Measurements from ENCODE around the gene AQP2. TPM values are rescaled to one million over a fixed set of nuclear protein-coding genes. Genes with fewer than 3 reads are reported as not detected.

Gene AQP2
- total RNA-seq, 4 donors from 2014 or later: not detected

DNA sequence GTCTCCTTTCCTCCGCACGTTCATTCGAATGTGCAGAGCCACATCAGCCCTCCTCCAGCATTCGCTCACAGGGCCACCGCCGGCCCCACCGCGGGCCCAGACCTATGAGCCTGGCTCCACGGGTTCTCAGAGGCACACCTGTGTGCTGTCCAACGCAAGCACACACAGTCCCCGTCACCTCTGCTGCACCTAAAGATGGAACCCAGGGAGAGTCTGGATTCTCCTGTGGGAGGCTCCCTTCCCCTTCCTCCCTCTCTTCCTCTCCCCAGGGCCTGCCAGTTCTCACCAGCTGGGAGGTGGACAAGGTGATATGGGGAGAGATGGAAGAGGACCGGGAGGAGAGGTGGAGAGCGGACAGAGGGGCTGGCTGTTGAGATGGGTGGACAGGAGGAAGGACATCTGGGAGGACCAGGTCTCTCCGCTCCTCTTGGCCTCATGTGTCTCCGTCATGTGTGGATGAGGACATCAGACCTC lies 17.3 kb downstream of the AQP2 start:
- intact Hi-C loops (cut with DNase I; ENCODE audit: low total_unique reads): loop anchor here (2.0 to 5.0 kb wide), 2 partner anchors 101 to 103 kb away; no protein-coding TSS in a partner anchor
- H3K27ac ChIP-seq: no peak overlapping the region
- no peak for DNase-seq
- H3K27me3 ChIP-seq: no peaks in the 10 kb centered on the region
- H3K4me1 ChIP-seq: peaks cover 0 to 8% of the 10 kb centered on the region in 2 donors
- no peaks in the 10 kb centered on the region for H3K9me3 ChIP-seq
- H3K4me3 ChIP-seq: no peak overlapping the region
- no peaks in the 10 kb centered on the region for H3K36me3 ChIP-seq
- TF ChIP-seq POLR2A (IDR thresholded peaks at IDR 0.05): no peak

DNA sequence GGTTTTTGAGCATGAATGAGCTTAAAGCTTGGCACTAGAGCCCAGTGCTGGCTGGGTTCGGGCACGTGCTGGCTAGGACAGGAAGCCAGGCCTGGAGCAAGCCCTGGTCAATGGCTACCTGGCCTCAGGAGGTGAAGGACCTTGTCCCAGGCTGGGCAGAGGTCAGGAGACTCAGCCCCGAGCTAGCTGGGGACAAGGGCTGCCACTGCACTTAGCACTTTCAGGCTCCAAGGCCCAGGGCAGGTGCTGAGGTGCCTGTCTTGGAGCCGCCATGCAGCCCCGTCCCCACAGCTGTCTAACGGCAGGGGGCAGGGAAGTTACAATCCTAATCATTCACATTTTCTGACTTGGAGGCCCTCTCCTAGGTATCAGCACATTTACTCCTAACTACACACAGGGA lies 17.9 kb downstream of the AQP2 start:
- H3K27ac ChIP-seq: no peak overlapping the region
- intact Hi-C loops (cut with DNase I; ENCODE audit: low total_unique reads): loop anchor here (2.0 to 5.0 kb wide), 2 partner anchors 101 to 102 kb away; no protein-coding TSS in a partner anchor
- no peaks in the 10 kb centered on the region for H3K9me3 ChIP-seq
- H3K36me3 ChIP-seq: no peaks in the 10 kb centered on the region
- no peaks in the 10 kb centered on the region for H3K27me3 ChIP-seq
- peaks cover 0 to 8% of the 10 kb centered on the region in 2 donors for H3K4me1 ChIP-seq
- TF ChIP-seq POLR2A (IDR thresholded peaks at IDR 0.05): no peak
- TF ChIP-seq, protein P1, sequence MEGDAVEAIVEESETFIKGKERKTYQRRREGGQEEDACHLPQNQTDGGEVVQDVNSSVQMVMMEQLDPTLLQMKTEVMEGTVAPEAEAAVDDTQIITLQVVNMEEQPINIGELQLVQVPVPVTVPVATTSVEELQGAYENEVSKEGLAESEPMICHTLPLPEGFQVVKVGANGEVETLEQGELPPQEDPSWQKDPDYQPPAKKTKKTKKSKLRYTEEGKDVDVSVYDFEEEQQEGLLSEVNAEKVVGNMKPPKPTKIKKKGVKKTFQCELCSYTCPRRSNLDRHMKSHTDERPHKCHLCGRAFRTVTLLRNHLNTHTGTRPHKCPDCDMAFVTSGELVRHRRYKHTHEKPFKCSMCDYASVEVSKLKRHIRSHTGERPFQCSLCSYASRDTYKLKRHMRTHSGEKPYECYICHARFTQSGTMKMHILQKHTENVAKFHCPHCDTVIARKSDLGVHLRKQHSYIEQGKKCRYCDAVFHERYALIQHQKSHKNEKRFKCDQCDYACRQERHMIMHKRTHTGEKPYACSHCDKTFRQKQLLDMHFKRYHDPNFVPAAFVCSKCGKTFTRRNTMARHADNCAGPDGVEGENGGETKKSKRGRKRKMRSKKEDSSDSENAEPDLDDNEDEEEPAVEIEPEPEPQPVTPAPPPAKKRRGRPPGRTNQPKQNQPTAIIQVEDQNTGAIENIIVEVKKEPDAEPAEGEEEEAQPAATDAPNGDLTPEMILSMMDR (IDR thresholded peaks at IDR 0.05): no peak
- H3K4me3 ChIP-seq: no peak overlapping the region
- no peak for DNase-seq

DNA sequence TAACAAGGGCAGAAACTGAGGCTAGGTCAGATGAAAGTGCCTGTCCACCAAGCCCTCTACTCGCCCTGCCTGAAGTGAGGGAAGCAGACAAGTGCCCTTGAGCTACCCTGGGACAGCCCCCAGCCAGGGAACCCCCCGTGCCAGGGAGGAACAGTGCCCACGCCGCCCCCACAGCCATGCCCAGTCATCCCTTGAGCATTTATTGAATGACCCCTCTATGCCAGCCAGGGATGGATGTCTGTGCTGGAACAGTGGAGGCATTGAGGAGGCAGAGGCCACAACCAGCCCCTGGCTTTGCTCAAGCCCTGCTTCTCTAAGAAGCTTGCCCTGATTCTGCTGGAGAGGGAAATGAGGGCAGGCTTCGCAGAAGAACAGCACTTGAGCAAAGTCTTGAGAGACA lies 18.5 kb downstream of the AQP2 start:
- Histone ChIP-seq H3K27me3 (no peaks in the 10 kb centered on the region), H3K36me3 (no peaks in the 10 kb centered on the region), H3K4me1 (peaks cover 0 to 8% of the 10 kb centered on the region in 2 donors), H3K27ac (no peak overlapping the region), H3K4me3 (no peak overlapping the region), H3K9me3 (no peaks in the 10 kb centered on the region)
- intact Hi-C loops (cut with DNase I; ENCODE audit: low total_unique reads): loop anchor here (2.0 to 5.0 kb wide), 2 partner anchors 102 kb away; no protein-coding TSS in a partner anchor
- DNase-seq: no peak
- TF ChIP-seq, protein P1 (IDR thresholded peaks at IDR 0.05): no peak
- TF ChIP-seq POLR2A (IDR thresholded peaks at IDR 0.05): no peak

DNA sequence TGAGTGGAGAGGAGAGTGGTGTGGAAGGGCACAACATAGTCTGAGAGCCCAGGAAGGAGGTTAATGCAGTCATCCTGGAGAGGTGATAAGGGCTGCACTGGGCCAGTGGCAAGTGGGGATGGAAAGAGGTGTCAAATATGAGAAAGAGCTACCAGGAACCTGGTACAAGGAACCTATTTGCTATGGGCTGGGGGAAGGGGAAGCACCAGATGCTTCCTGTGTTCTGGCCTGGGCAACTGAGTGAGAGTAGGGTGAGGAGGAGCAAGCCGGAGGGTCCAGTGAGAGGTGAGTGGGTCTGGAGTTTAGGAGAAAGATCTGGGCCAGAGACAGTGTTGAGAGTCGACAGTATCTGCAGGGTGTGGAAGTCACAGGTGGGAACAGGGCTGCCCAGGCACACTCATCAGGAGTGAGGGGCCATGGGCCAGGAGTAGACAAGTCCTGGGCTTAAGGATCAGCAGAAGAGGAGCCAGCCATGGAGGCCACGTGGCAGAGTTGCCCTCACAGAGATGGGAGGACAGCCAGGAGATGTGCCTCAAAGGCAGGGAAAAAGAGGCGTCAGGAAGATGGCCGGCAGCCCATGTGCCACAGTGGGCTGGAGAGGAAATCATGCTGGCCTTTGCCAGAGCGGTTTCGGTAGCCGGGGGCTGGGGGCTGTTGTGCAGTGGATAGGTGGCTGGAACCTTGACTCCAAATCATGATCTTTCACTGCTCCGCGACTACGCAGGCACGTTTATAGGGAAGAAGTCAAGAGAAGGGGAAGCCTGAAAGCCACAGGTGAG lies 19.3 kb downstream of the AQP2 start:
- H3K27ac ChIP-seq: no peak overlapping the region
- intact Hi-C loops (cut with DNase I; ENCODE audit: low total_unique reads): loop anchor here (2.0 to 5.0 kb wide), 2 partner anchors 101 to 103 kb away; no protein-coding TSS in a partner anchor
- no peak for TF ChIP-seq POLR2A (IDR thresholded peaks at IDR 0.05)
- TF ChIP-seq, protein P1 (IDR thresholded peaks at IDR 0.05): no peak
- H3K9me3 ChIP-seq: no peaks in the 10 kb centered on the region
- DNase-seq: no peak
- no peaks in the 10 kb centered on the region for H3K36me3 ChIP-seq
- H3K4me3 ChIP-seq: no peak overlapping the region
- no peaks in the 10 kb centered on the region for H3K27me3 ChIP-seq
- peaks cover 0 to 8% of the 10 kb centered on the region in 2 donors for H3K4me1 ChIP-seq

DNA sequence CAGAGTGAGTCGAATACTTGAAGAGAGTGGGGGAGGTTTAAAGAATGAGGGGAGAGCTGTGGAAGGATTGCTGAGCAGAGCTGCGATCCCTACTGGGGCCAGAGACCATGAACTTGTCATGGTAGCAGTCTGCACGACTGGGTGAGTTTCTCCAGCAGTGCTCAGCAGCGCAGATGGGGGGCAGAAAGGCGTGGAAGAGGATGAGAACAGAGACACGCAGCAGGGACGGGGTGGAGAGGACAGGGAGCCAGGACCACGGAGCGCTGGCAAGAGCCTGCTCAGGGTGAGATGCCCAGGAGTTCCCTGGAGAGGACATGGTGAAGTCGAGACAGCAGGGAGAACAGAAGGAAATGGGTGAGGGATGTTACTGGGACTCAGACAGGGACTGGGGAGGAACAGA lies 20.1 kb downstream of the AQP2 start:
- no peak overlapping the region for H3K4me3 ChIP-seq
- H3K4me1 ChIP-seq: peaks cover 0 to 8% of the 10 kb centered on the region in 2 donors
- no peaks in the 10 kb centered on the region for H3K27me3 ChIP-seq
- intact Hi-C loops (cut with DNase I; ENCODE audit: low total_unique reads): no loop called here
- no peaks in the 10 kb centered on the region for H3K9me3 ChIP-seq
- no peaks in the 10 kb centered on the region for H3K36me3 ChIP-seq
- no peak overlapping the region for H3K27ac ChIP-seq
- TF ChIP-seq, protein P1 (IDR thresholded peaks at IDR 0.05): no peak
- no peak for TF ChIP-seq POLR2A (IDR thresholded peaks at IDR 0.05)
- no peak for DNase-seq

All from uterus (tissue), 4 donors.